ENCODE measurements around the gene DYSF.

- TF ChIP-seq GATA2 (IDR thresholded peaks at IDR 0.05; ENCODE audit: low read depth, low read length) (no peak), GATA3 (IDR thresholded peaks at IDR 0.05; ENCODE audit: low read depth, low read length) (no peak)
Measured at GRCh38 chr2:71426721-71427120, 26.6 kb upstream of the DYSF start.

Data from SH-SY5Y (cell line).